ENCODE results near the gene APOL4. TPM values are rescaled to one million over a fixed set of nuclear protein-coding genes. Genes with fewer than 3 reads are reported as not detected.

The APOL4 gene
- total and polyA plus RNA-seq, 2 of the 4 experiments (the other 2 are of a cell fraction) = 0.07 TPM; not detected in 1

- H4K91ac ChIP-seq (ENCODE audit: insufficient read depth, low read depth, low read length) = no peak overlapping the region
- no peak overlapping the region for H3K18ac ChIP-seq (ENCODE audit: low read depth, low read length)
- H3K4me3 ChIP-seq (ENCODE audit: insufficient read depth, low read depth, low read length) = no peak overlapping the region
- in situ Hi-C loops (cut with MboI; ENCODE audit: low sequenced_read_pairs) (no loop called here), intact Hi-C loops (cut with micrococcal nuclease) (no loop called here), dilution Hi-C loops (cut with HindIII; ENCODE audit: low sequenced_read_pairs, unreplicated experiment) (no loop called here)
- no peak overlapping the region for H2AFZ ChIP-seq (replicated peaks; ENCODE audit: low read length, poor library complexity)
- H4K8ac ChIP-seq (ENCODE audit: low read depth in 2 of 2, low read length in 2 of 2) = no peak overlapping the region
- no peak overlapping the region for H3K9ac ChIP-seq (ENCODE audit: low read depth, low read length)
- DNase-seq (no peak), ATAC-seq (ENCODE audit: low read depth) (no peak)
- no peaks in the 10 kb centered on the region for H3K36me3 ChIP-seq (ENCODE audit: control insufficient read depth, insufficient read depth, low read length)
- H2BK5ac ChIP-seq (ENCODE audit: low read depth, low read length, poor library complexity, severe bottlenecking) = no peak overlapping the region
- no TSS peak for BruUV-seq (replicated peaks)
- no peaks in the 10 kb centered on the region for H3K4me1 ChIP-seq (ENCODE audit: control insufficient read depth, insufficient read depth, low read length)
- ChIA-PET CTCF (no interaction called here), POLR2A (ENCODE audit: unreplicated experiment) (no interaction called here)
- H3K27me3 ChIP-seq (ENCODE audit: control insufficient read depth, insufficient read depth, low read length) = peaks cover 18% of the 10 kb centered on the region
- H2AK9ac ChIP-seq (replicated peaks; ENCODE audit: low read depth, low read length, poor library complexity) = no peak overlapping the region
- no peak overlapping the region for H3K23ac ChIP-seq (ENCODE audit: low read depth, low read length)
- TF ChIP-seq RFX5 (IDR thresholded peaks at IDR 0.05; ENCODE audit: low read depth, low read length) (no peak), MXI1 (IDR thresholded peaks at IDR 0.05; ENCODE audit: borderline replicate concordance, low read depth, low read length) (no peak), USF2 (IDR thresholded peaks at IDR 0.05; ENCODE audit: low read depth, low read length) (no peak), RCOR1 (IDR thresholded peaks at IDR 0.05; ENCODE audit: insufficient replicate concordance, low read length) (no peak), POLR2A (IDR thresholded peaks at IDR 0.05; ENCODE audit: low read depth, low read length) (no peak), MAFK (IDR thresholded peaks at IDR 0.05; ENCODE audit: low read depth, low read length) (no peak), ELK1 (IDR thresholded peaks at IDR 0.05; ENCODE audit: borderline replicate concordance, low read depth, low read length) (no peak), FOS (IDR thresholded peaks at IDR 0.05; ENCODE audit: low read depth, low read length) (no peak), NFE2L2 (IDR thresholded peaks at IDR 0.05; ENCODE audit: low read depth, low read length) (no peak), RAD21 (IDR thresholded peaks at IDR 0.05; ENCODE audit: low read length) (no peak), CHD1 (IDR thresholded peaks at IDR 0.05; ENCODE audit: low read depth, low read length) (no peak), BHLHE40 (IDR thresholded peaks at IDR 0.05; ENCODE audit: low read depth, low read length) (no peak), CTCF (conservative IDR thresholded peaks at IDR 0.05; ENCODE audit: low read depth, low read length) (no peak), CEBPB (IDR thresholded peaks at IDR 0.05; ENCODE audit: low read depth, low read length) (no peak), SMC3 (IDR thresholded peaks at IDR 0.05; ENCODE audit: low read depth, low read length) (no peak), MAZ (IDR thresholded peaks at IDR 0.05; ENCODE audit: borderline replicate concordance, low read depth, low read length) (no peak)
- H3K14ac ChIP-seq (replicated peaks; ENCODE audit: low read depth, low read length) = no peak overlapping the region
- 0 out of 2 replicates have a peak, but pooled peaks cover 2% of the 10 kb centered on the region for H3K9me3 ChIP-seq (ENCODE audit: control insufficient read depth, insufficient read depth, low read length)
- H3K4me2 ChIP-seq (ENCODE audit: low read depth, low read length) = no peak overlapping the region
- no peak overlapping the region for H3K27ac ChIP-seq (ENCODE audit: insufficient read depth, low read length)
- H3K79me1 ChIP-seq (ENCODE audit: low read depth in 1 of 2, low read length in 2 of 2) = no peaks in the 10 kb centered on the region
- H2BK120ac ChIP-seq (ENCODE audit: low read depth, low read length) = no peak overlapping the region
- H3K4ac ChIP-seq (ENCODE audit: low read depth, low read length) = no peak overlapping the region
- no peak overlapping the region for H2BK20ac ChIP-seq (ENCODE audit: low read depth, low read length)
- H4K5ac ChIP-seq (ENCODE audit: low read depth, low read length) = no peak overlapping the region
- no peak overlapping the region for H2BK15ac ChIP-seq (ENCODE audit: low read depth, low read length)
- H2AK5ac ChIP-seq (ENCODE audit: low read depth, low read length) = no peak overlapping the region
- H3K9me1 ChIP-seq (ENCODE audit: insufficient read depth, low read length) = no peaks in the 10 kb centered on the region; the same call in 1 of the 2 replicates
- WGBS, 2 experiments (ENCODE audit: extremely low coverage in 2 of 2, insufficient read length in 1 of 2) = no CpG with 5 or more reads among the region's 1 CpG
- no peaks in the 10 kb centered on the region for H4K20me1 ChIP-seq (ENCODE audit: insufficient read depth, low read length)
- no peak overlapping the region for H3K56ac ChIP-seq (ENCODE audit: extremely low read depth, insufficient read depth, low read length)
Measured at GRCh38 chr22:36208162-36208765, 6.7 kb upstream of the APOL4 start.
